A673 (cell line): Measurements from ENCODE around the gene ABCG8. TPM values are rescaled to one million over a fixed set of nuclear protein-coding genes. Genes with fewer than 3 reads are reported as not detected.

Experiments used
- BruUV-seq: library from RNA; stranded (reverse); fragments of 400-500 nt; replicated peaks from 2 replicates; lab custom pipeline; 2021; lab: Mats Ljungman, UMichigan
- CTCF ChIA-PET: fragments of 300-600 bp; sonication (Branson Sonifier 250); formaldehyde crosslinking; loops from one replicate; lab custom pipeline; 2022; ENCODE audit warnings: antibody characterized with exemption; lab: Charles Lee
- POLR2A ChIA-PET: fragments of 300-600 bp; sonication (Branson Sonifier 250); formaldehyde crosslinking; loops from one replicate; lab custom pipeline; 2022; ENCODE audit warnings: antibody characterized with exemption; ENCODE audit not compliant: low non-redundant PET; lab: Charles Lee
- DNase-seq: peaks from one replicate; pipeline ENCODE4 v3.0.0-alpha.2; 2015; ENCODE audit warnings: low spot score
- H3K27ac ChIP-seq: fragments of 200-600 bp; sonication (generic); 2 replicates; pipeline ENCODE4 v1.5.1; 2016; ENCODE audit warnings: mixed run types, low read depth, mild to moderate bottlenecking, mixed read lengths, antibody characterized with exemption, low read length; ENCODE audit not compliant: poor library complexity, severe bottlenecking
- H3K27me3 ChIP-seq: fragments of 200-600 bp; sonication (generic); replicated peaks from 2 replicates; pipeline ENCODE4 v1.6.1; 2017; ENCODE audit warnings: mixed run types, low read depth, mild to moderate bottlenecking, mixed read lengths, antibody characterized with exemption, low read length; ENCODE audit not compliant: insufficient read depth, poor library complexity
- H3K36me3 ChIP-seq: fragments of 200-600 bp; sonication (generic); 2 replicates; pipeline ENCODE4 v1.6.1; 2016; ENCODE audit warnings: mixed run types, mild to moderate bottlenecking, mixed read lengths, antibody characterized with exemption, low read length; ENCODE audit not compliant: insufficient read depth, poor library complexity, severe bottlenecking
- H3K4me1 ChIP-seq: fragments of 200-600 bp; sonication (generic); 2 replicates; pipeline ENCODE4 v1.6.1; 2017; ENCODE audit warnings: mixed run types, mild to moderate bottlenecking, mixed read lengths, antibody characterized with exemption, low read length; ENCODE audit not compliant: insufficient read depth, poor library complexity, severe bottlenecking
- H3K4me3 ChIP-seq: fragments of 200-600 bp; sonication (generic); 2 replicates; pipeline ENCODE4 v1.5.1; 2016; ENCODE audit warnings: low read depth, mixed run types, mild to moderate bottlenecking, mixed read lengths, low read length; ENCODE audit not compliant: poor library complexity, severe bottlenecking
- H3K9me3 ChIP-seq: fragments of 200-600 bp; sonication (generic); 2 replicates; pipeline ENCODE4 v1.6.1; 2016; ENCODE audit warnings: mixed run types, low read depth, mild to moderate bottlenecking, mixed read lengths, antibody characterized with exemption, low read length; ENCODE audit not compliant: poor library complexity, severe bottlenecking
- EZH2 ChIP-seq: fragments of 200-600 bp; sonication (generic); IDR thresholded peaks from 2 replicates; pipeline ENCODE4 v1.6.1; 2017; ENCODE audit warnings: borderline replicate concordance, low read depth, mild to moderate bottlenecking, mixed read lengths, antibody characterized with exemption, low read length; ENCODE audit not compliant: poor library complexity, severe bottlenecking
- intact Hi-C: fragments of 100-400 bp; cut with micrococcal nuclease; formaldehyde crosslinking; loops from one replicate; pipeline ENCODE4 v1.10.0; 2022; ENCODE audit not compliant: unreplicated experiment
- total RNA-seq: library from RNA; stranded (reverse); gene quantifications from 2 replicates; pipeline ENCODE4 v1.2.3, GENCODE V29; 2021
- TF ChIP-seq, protein P1 (sequence below): fragments of 300-800, 200-600 bp; sonication (generic); conservative IDR thresholded peaks from 2 replicates; pipeline ENCODE4 v1.5.1; 2017; ENCODE audit warnings: low read depth, mild to moderate bottlenecking, antibody characterized with exemption, low read length, moderate library complexity, mixed read lengths

The ABCG8 gene
- total RNA-seq, 1 experiment from 2014 or later, result not detected

- CTCF ChIA-PET, result interaction anchor here (0.7 kb wide), 2 partner anchors 152 to 488 kb away, joined by 4 to 7 read pairs; no protein-coding TSS in a partner anchor
- H3K27me3 ChIP-seq, result no peaks in the 10 kb centered on the region
- no peak overlapping the region for H3K4me3 ChIP-seq
- POLR2A ChIA-PET, result no interaction called here
- no TSS peak for BruUV-seq
- TF ChIP-seq, protein P1, sequence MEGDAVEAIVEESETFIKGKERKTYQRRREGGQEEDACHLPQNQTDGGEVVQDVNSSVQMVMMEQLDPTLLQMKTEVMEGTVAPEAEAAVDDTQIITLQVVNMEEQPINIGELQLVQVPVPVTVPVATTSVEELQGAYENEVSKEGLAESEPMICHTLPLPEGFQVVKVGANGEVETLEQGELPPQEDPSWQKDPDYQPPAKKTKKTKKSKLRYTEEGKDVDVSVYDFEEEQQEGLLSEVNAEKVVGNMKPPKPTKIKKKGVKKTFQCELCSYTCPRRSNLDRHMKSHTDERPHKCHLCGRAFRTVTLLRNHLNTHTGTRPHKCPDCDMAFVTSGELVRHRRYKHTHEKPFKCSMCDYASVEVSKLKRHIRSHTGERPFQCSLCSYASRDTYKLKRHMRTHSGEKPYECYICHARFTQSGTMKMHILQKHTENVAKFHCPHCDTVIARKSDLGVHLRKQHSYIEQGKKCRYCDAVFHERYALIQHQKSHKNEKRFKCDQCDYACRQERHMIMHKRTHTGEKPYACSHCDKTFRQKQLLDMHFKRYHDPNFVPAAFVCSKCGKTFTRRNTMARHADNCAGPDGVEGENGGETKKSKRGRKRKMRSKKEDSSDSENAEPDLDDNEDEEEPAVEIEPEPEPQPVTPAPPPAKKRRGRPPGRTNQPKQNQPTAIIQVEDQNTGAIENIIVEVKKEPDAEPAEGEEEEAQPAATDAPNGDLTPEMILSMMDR, result no peak
- no peak for TF ChIP-seq EZH2
- no peak for DNase-seq
- no peaks in the 10 kb centered on the region for H3K4me1 ChIP-seq
- H3K36me3 ChIP-seq, result no peaks in the 10 kb centered on the region
- H3K9me3 ChIP-seq, result no peaks in the 10 kb centered on the region
- H3K27ac ChIP-seq, result no peak overlapping the region
- intact Hi-C loops, result no loop called here
Observed at GRCh38 chr2:43796206-43796605, 42.6 kb upstream of the ABCG8 start.

DNA sequence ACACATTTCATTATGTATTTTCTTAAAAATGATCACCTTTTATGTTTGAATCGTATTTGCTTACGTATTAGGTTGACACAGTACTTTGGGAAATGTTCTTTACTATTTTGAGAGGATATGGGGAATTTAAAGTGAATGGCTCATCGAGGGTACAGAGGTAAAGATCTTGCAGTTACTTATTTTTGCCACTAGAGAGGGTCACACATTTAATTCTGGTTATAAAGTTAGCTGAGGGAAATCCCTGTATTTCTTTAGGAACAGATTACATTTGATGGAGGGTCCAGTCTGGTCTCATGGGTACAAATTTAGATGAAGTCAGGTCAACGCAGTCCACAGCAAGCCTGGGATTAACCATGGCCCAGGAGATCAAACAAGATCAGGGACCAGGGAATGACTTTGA lies 40.5 kb upstream of the ABCG8 start:
- DNase-seq, result peak; percentile 15
- H3K4me1 ChIP-seq, result no peaks in the 10 kb centered on the region
- CTCF ChIA-PET, result interaction anchor here (0.7 kb wide), 2 partner anchors 24 to 269 kb away, joined by 3 to 4 read pairs; no protein-coding TSS in a partner anchor
- no peaks in the 10 kb centered on the region for H3K27me3 ChIP-seq
- intact Hi-C loops, result no loop called here
- H3K36me3 ChIP-seq, result no peaks in the 10 kb centered on the region
- H3K4me3 ChIP-seq, result no peak overlapping the region
- POLR2A ChIA-PET, result no interaction called here
- TF ChIP-seq, protein P1, result peak; percentile 54
- TF ChIP-seq EZH2, result no peak
- H3K9me3 ChIP-seq, result no peaks in the 10 kb centered on the region
- BruUV-seq, result no TSS peak
- no peak overlapping the region for H3K27ac ChIP-seq

DNA sequence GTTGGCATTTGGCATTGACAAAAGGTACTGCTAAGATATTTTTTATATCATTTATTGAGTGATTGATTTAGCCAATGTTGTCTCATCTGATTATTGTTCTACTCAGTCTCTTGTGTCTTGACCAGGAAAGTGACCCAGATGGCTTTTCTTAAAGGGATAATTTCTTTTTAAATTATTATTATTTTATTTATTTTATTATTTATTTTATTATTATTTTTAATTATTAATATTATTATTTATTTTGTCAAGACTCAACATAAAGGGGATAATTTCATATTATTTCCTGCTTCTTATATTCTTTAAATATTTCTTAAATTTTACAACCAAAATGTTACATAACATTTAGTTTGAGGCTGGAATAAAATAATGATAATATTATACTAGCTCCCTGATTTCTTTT lies 37.9 kb upstream of the ABCG8 start:
- DNase-seq, result no peak
- no peaks in the 10 kb centered on the region for H3K4me1 ChIP-seq
- TF ChIP-seq, protein P1, result no peak
- no peak for TF ChIP-seq EZH2
- no peaks in the 10 kb centered on the region for H3K9me3 ChIP-seq
- no peaks in the 10 kb centered on the region for H3K27me3 ChIP-seq
- H3K4me3 ChIP-seq, result no peak overlapping the region
- intact Hi-C loops, result no loop called here
- BruUV-seq, result no TSS peak
- no peaks in the 10 kb centered on the region for H3K36me3 ChIP-seq
- ChIA-PET POLR2A (no interaction called here), CTCF (no interaction called here)
- no peak overlapping the region for H3K27ac ChIP-seq
